CD4-positive, alpha-beta T cell (primary cell): Measurements from ENCODE around the gene PKIB. TPM values are rescaled to one million over a fixed set of nuclear protein-coding genes. Genes with fewer than 3 reads are reported as not detected.

Experiments
- ATAC-seq: fragments of 200-7000 bp; cut with Tn5 transposase; one replicate; pipeline ENCODE4 v1.10.0; 2022; ENCODE audit warnings: mild to moderate bottlenecking; ENCODE audit not compliant: poor library complexity
- CTCF ChIA-PET: fragments of 350-600 bp; sonication (Branson Sonifier 250); formaldehyde crosslinking; loops from one replicate; lab custom pipeline; 2021; ENCODE audit warnings: antibody characterized with exemption, inconsistent platforms; lab: Charles Lee
- POLR2A ChIA-PET: fragments of 350-600 bp; sonication (Branson Sonifier 250); formaldehyde crosslinking; loops from one replicate; lab custom pipeline; 2021; ENCODE audit warnings: antibody characterized with exemption, inconsistent platforms; lab: Charles Lee
- DNase-seq, 14 experiments: peaks; one replicate each; pipeline ENCODE4 v3.0.0-alpha.2; 2013 to 2020; ENCODE audit warnings: mixed read lengths in 2 of 14
- H3K27ac ChIP-seq, 2 donors: one replicate each; pipeline versions ENCODE4 v1.5.1 to v1.7.0; 2013; ENCODE audit warnings: low read length in 2 of 2, low read depth in 1 of 2, mild to moderate bottlenecking in 1 of 2
- H3K27me3 ChIP-seq, 2 experiments: 1 replicate in 1 of 2; 2 replicates in 1 of 2; pipeline versions ENCODE4 v1.6.1 to v1.7.0; 2013; ENCODE audit warnings: low read length in 2 of 2, control low read depth in 1 of 2, mild to moderate bottlenecking in 1 of 2, moderate library complexity in 1 of 2; ENCODE audit not compliant: insufficient read depth in 2 of 2, control insufficient read depth in 1 of 2
- H3K36me3 ChIP-seq: one replicate; pipeline ENCODE4 v1.6.1; 2013; ENCODE audit warnings: low read length, control low read depth; ENCODE audit not compliant: insufficient read depth
- H3K4me1 ChIP-seq: one replicate; pipeline ENCODE4 v1.6.1; 2013; ENCODE audit warnings: low read length, control low read depth; ENCODE audit not compliant: insufficient read depth
- H3K4me3 ChIP-seq: one replicate; pipeline ENCODE4 v1.5.1; 2013; ENCODE audit warnings: mild to moderate bottlenecking, low read length, moderate library complexity
- H3K9me3 ChIP-seq, 2 experiments: 1 replicate in 1 of 2; 2 replicates in 1 of 2; pipeline versions ENCODE4 v1.6.1 to v1.7.0; 2013; ENCODE audit warnings: low read length in 2 of 2, mild to moderate bottlenecking in 2 of 2, control low read depth in 1 of 2, moderate library complexity in 1 of 2; ENCODE audit not compliant: control insufficient read depth in 1 of 2, insufficient read depth in 1 of 2
- H3K27ac Mint-ChIP-seq: one replicate; pipeline ENCODE4 v1.8.0; 2020; ENCODE audit warnings: mixed read lengths
- H3K27me3 Mint-ChIP-seq: one replicate; pipeline ENCODE4 v1.8.0; 2021; ENCODE audit warnings: mixed read lengths
- H3K36me3 Mint-ChIP-seq: one replicate; pipeline ENCODE4 v1.8.0; 2021; ENCODE audit warnings: low read depth, mixed read lengths
- H3K4me1 Mint-ChIP-seq: one replicate; pipeline ENCODE4 v1.8.0; 2021; ENCODE audit warnings: low read depth, mixed read lengths
- H3K4me3 Mint-ChIP-seq: one replicate; pipeline ENCODE4 v1.8.0; 2020; ENCODE audit warnings: mild to moderate bottlenecking, mixed read lengths
- H3K9me3 Mint-ChIP-seq: one replicate; pipeline ENCODE4 v1.8.0; 2020; ENCODE audit warnings: mixed read lengths
- intact Hi-C, 2 experiments: fragments of 100-400 bp; cut with DNase I in 1 of 2; cut with micrococcal nuclease in 1 of 2; formaldehyde crosslinking; loops; one replicate each; pipeline versions ENCODE4 v1.15.1 to v1.9.0; 2023 to 2025; cut with DNase I, micrococcal nuclease
- total RNA-seq, 174 experiments: library from RNA in 2 of 174; stranded (reverse) in 2 of 174; gene quantifications; one replicate each; pipeline ENCODE4 v1.2.3 and lab custom pipeline; 2021 to 2026
- TF ChIP-seq, protein P1 (sequence below): fragments of 200-600 bp; IDR thresholded peaks from one replicate; pipeline ENCODE4 v1.8.0; 2022; ENCODE audit warnings: antibody characterized with exemption, mild to moderate bottlenecking

The PKIB gene
- total RNA-seq, 2 experiments from 2014 or later, result 0.47 to 1.1 TPM

DNA sequence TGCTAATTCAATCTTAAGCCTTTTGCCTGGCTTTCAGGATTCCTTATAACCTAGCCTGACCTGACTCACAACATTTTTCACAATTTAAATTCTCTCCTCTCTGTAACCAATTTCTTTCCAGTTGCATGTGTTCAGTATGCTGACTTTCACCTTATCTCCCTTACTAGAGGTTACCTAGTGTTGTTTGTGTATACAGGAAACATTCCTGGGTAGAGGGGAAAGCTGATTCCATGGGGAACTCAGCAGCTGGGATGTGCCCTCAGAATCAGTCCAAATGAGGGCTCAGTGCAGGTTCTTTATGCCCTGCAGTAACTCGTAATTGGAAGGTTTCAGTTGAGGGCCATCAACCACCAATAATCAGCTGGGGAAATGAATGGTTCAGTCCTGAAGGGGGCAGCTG lies 18.5 kb downstream of the PKIB start:
- H3K9me3 Mint-ChIP-seq, result no peaks in the 10 kb centered on the region

DNA sequence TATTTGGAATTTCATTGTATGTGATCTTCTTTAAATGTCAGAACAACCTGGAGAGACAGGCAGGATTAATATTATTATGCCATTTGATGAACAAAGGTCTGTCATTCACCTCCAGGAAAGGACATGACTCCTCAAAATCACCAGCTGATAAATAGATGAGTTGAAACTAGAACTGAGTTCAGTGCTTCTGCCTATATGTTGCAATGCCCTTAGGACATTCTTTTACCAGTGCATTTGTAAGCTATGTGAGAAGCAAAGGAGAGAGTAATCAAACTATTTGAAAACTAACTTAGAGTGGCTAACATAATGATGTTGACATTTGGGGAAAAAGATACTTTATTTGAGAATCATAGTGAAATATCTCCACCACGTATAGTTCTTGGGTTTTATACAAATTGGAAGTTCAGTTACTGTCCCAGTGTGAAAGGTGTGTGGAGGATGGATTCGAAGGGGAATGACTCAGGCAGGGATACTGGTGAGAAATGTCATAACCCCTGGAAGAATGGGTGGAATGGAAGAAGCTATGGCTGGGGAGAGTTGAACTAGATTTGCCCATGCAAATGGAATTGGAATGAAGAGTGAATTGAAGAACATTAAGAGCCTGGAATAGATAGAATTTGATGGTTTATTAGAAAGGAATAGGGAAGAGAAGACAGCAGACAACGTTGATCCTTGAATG lies 21.5 kb downstream of the PKIB start:
- H3K27me3 ChIP-seq, result no peaks in the 10 kb centered on the region
- Mint-ChIP-seq H3K27ac (no peak overlapping the region), H3K27me3 (peaks cover 4% of the 10 kb centered on the region), H3K9me3 (no peaks in the 10 kb centered on the region), H3K36me3 (no peaks in the 10 kb centered on the region), H3K4me1 (no peaks in the 10 kb centered on the region), H3K4me3 (no peak overlapping the region)
- DNase-seq (no peak), ATAC-seq (no peak)
- ChIA-PET CTCF (no interaction called here), POLR2A (no interaction called here)
- intact Hi-C loops, result no loop called here
- H3K9me3 ChIP-seq, result no peaks in the 10 kb centered on the region
- H3K36me3 ChIP-seq, result no peaks in the 10 kb centered on the region
- no peak overlapping the region for H3K27ac ChIP-seq
- TF ChIP-seq, protein P1, sequence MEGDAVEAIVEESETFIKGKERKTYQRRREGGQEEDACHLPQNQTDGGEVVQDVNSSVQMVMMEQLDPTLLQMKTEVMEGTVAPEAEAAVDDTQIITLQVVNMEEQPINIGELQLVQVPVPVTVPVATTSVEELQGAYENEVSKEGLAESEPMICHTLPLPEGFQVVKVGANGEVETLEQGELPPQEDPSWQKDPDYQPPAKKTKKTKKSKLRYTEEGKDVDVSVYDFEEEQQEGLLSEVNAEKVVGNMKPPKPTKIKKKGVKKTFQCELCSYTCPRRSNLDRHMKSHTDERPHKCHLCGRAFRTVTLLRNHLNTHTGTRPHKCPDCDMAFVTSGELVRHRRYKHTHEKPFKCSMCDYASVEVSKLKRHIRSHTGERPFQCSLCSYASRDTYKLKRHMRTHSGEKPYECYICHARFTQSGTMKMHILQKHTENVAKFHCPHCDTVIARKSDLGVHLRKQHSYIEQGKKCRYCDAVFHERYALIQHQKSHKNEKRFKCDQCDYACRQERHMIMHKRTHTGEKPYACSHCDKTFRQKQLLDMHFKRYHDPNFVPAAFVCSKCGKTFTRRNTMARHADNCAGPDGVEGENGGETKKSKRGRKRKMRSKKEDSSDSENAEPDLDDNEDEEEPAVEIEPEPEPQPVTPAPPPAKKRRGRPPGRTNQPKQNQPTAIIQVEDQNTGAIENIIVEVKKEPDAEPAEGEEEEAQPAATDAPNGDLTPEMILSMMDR, result no peak
- H3K4me3 ChIP-seq, result no peak overlapping the region
- no peaks in the 10 kb centered on the region for H3K4me1 ChIP-seq

More for the DNA sequence above, 18.5 kb downstream of the PKIB start:
- TF ChIP-seq, protein P1, result no peak
- ATAC-seq (no peak), DNase-seq (no peak)
- Mint-ChIP-seq H3K36me3 (no peaks in the 10 kb centered on the region), H3K27me3 (peaks cover 7% of the 10 kb centered on the region), H3K4me1 (no peaks in the 10 kb centered on the region), H3K4me3 (no peak overlapping the region), H3K27ac (no peak overlapping the region)
- Histone ChIP-seq H3K4me3 (no peak overlapping the region), H3K27ac (no peak overlapping the region), H3K4me1 (no peaks in the 10 kb centered on the region), H3K27me3 (no peaks in the 10 kb centered on the region), H3K36me3 (no peaks in the 10 kb centered on the region), H3K9me3 (no peaks in the 10 kb centered on the region)
- intact Hi-C loops, result no loop called here
- POLR2A ChIA-PET, result no interaction called here
- CTCF ChIA-PET, result no interaction called here

DNA sequence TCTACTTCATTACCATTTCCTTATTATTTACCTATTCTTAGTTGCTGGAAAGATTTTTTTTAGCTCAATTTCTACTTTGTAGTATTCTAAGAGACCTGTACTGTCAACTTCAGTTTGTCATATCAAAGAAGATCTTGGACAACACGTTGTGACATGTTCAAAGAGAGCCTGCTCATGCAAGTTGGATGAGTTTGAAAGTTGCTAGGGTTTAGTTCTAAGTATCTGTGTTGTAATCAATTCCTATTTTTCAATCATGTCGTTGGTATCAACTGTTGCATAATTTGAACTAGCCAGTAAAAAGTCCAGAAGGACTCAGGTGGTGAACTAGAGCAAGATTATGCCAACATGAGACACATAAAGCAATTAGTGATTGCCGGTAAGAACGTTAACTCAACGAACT lies 30.2 kb downstream of the PKIB start:
- intact Hi-C loops, result no loop called here
- Mint-ChIP-seq H3K27ac (no peak overlapping the region), H3K4me3 (no peak overlapping the region), H3K4me1 (no peaks in the 10 kb centered on the region), H3K36me3 (no peaks in the 10 kb centered on the region), H3K9me3 (no peaks in the 10 kb centered on the region), H3K27me3 (no peaks in the 10 kb centered on the region)
- CTCF ChIA-PET, result no interaction called here
- DNase-seq (no peak), ATAC-seq (no peak)
- Histone ChIP-seq H3K4me1 (no peaks in the 10 kb centered on the region), H3K36me3 (no peaks in the 10 kb centered on the region), H3K27ac (no peak overlapping the region), H3K27me3 (no peaks in the 10 kb centered on the region), H3K4me3 (no peak overlapping the region), H3K9me3 (no peaks in the 10 kb centered on the region)
- POLR2A ChIA-PET, result no interaction called here
- TF ChIP-seq, protein P1, result no peak
